ENCODE measurements around the gene CCDC32.

GRCh38 chr15:40582726-40583246 lies 17.9 kb upstream of the CCDC32 start:
- TF ChIP-seq POLR2A (IDR thresholded peaks at IDR 0.05) (peak in 1 of 2 donors; percentile 8), CTCF (IDR thresholded peaks at IDR 0.05) (no peak)
